Liver (tissue), 3 donors: ENCODE measurements around the gene BTN2A1.

Experiments
- CTCF ChIP-seq: fragments of 150-350 bp; IDR thresholded peaks from 2 replicates; pipeline ENCODE4 v1.5.1; 2017; ENCODE audit warnings: improper control_type of control experiment, low read depth, low read length; ENCODE audit not compliant: missing input control
- GABPA ChIP-seq, 2 donors: IDR thresholded peaks in 1 of 2; conservative IDR thresholded peaks in 1 of 2; 2 replicates each; pipeline ENCODE4 v1.6.1; 2016; ENCODE audit warnings: antibody characterized with exemption in 2 of 2, mild to moderate bottlenecking in 1 of 2, moderate library complexity in 1 of 2
- JUND ChIP-seq, 2 donors: IDR thresholded peaks; 2 replicates each; pipeline ENCODE4 v1.6.1; 2016; ENCODE audit warnings: antibody characterized with exemption in 2 of 2
- RAD21 ChIP-seq, 2 donors: IDR thresholded peaks; 2 replicates each; pipeline ENCODE4 v1.6.1; 2016; ENCODE audit warnings: antibody characterized with exemption in 2 of 2, mild to moderate bottlenecking in 2 of 2
- REST ChIP-seq: IDR thresholded peaks from 2 replicates; pipeline ENCODE4 v1.6.1; 2016; ENCODE audit warnings: antibody characterized with exemption, mild to moderate bottlenecking
- RXRA ChIP-seq, 2 donors: IDR thresholded peaks; 2 replicates each; pipeline ENCODE4 v1.6.1; 2017 to 2018; ENCODE audit warnings: antibody characterized with exemption in 2 of 2, mild to moderate bottlenecking in 1 of 2
- donor health status: healthy.
- donor health status: healthy.

GRCh38 chr6:26485112-26485780, 27.5 kb downstream of the BTN2A1 start:
- no peak for TF ChIP-seq CTCF
- no peak for TF ChIP-seq JUND (IDR thresholded peaks at IDR 0.05)
- TF ChIP-seq GABPA (IDR thresholded peaks at IDR 0.05 in 1 of 2, conservative IDR thresholded peaks at IDR 0.05 in 1 of 2): no peak
- no peak for TF ChIP-seq RAD21 (IDR thresholded peaks at IDR 0.05)
- no peak for TF ChIP-seq RXRA (IDR thresholded peaks at IDR 0.05)
- TF ChIP-seq REST: no peak
